Measurements from ENCODE around the gene TOX4. TPM values are rescaled to one million over a fixed set of nuclear protein-coding genes. Genes with fewer than 3 reads are reported as not detected.
A peak's percentile ranks its signal among the peaks of the same experiment; 100 is the strongest.

Gene TOX4
- total RNA-seq, 4 donors from 2014 or later, result 19.4 to 78.0 (median 59.0) TPM

GRCh38 chr14:21523203-21523602 is 46.2 kb downstream of the TOX4 start:
- H3K27me3 ChIP-seq, result no peaks in the 10 kb centered on the region
- no peak overlapping the region for H3K4me3 ChIP-seq
- no peaks in the 10 kb centered on the region for H3K36me3 ChIP-seq
- H3K27ac ChIP-seq, result no peak overlapping the region
- H3K9me3 ChIP-seq, result no peaks in the 10 kb centered on the region
- H3K4me1 ChIP-seq, result no peaks in the 10 kb centered on the region
- DNase-seq, result no peak
- intact Hi-C loops (cut with DNase I; ENCODE audit: low total_unique reads), result no loop called here
- TF ChIP-seq CTCF (IDR thresholded peaks at IDR 0.05) (no peak), POLR2A (IDR thresholded peaks at IDR 0.05) (no peak)

GRCh38 chr14:21524575-21525490 is 47.8 kb downstream of the TOX4 start:
- Histone ChIP-seq H3K36me3 (no peaks in the 10 kb centered on the region), H3K27ac (peak overlapping the region; percentile 88 to 92), H3K27me3 (no peaks in the 10 kb centered on the region), H3K4me3 (peak overlapping the region in 1 of 2 donors; percentile 67), H3K4me1 (no peaks in the 10 kb centered on the region), H3K9me3 (no peaks in the 10 kb centered on the region)
- no peak for TF ChIP-seq CTCF (IDR thresholded peaks at IDR 0.05)
- TF ChIP-seq POLR2A (IDR thresholded peaks at IDR 0.05), result no peak
- intact Hi-C loops (cut with DNase I; ENCODE audit: low total_unique reads), result no loop called here
- no peak for DNase-seq

GRCh38 chr14:21525571-21525961 is 48.6 kb downstream of the TOX4 start:
- H3K27ac ChIP-seq, result peak overlapping the region; percentile 88 to 92
- peak; percentile 40 to 55 for DNase-seq
- H3K36me3 ChIP-seq, result no peaks in the 10 kb centered on the region
- H3K9me3 ChIP-seq, result no peaks in the 10 kb centered on the region
- H3K4me1 ChIP-seq, result no peaks in the 10 kb centered on the region
- H3K4me3 ChIP-seq, result peak overlapping the region; percentile 67 to 99
- intact Hi-C loops (cut with DNase I; ENCODE audit: low total_unique reads), result no loop called here
- H3K27me3 ChIP-seq, result no peaks in the 10 kb centered on the region
- TF ChIP-seq POLR2A (IDR thresholded peaks at IDR 0.05) (no peak), CTCF (IDR thresholded peaks at IDR 0.05) (no peak)

GRCh38 chr14:21525962-21526671 is 49.1 kb downstream of the TOX4 start, which contains the start of gene SALL2:
Gene SALL2, minus strand, starts transcription at chr14:21526346. Its CDS starts 219 bp downstream, at chr14:21526127.
- intact Hi-C loops (cut with DNase I; ENCODE audit: low total_unique reads), result no loop called here
- DNase-seq, result peak; percentile 84 to 88
- peak within 1 kb of the TSS; percentile 88 to 92 for H3K27ac ChIP-seq

More at GRCh38 chr14:21525962-21526671, 49.1 kb downstream of the TOX4 start, which contains the start of gene SALL2:
- no peaks in the 10 kb centered on the region for H3K36me3 ChIP-seq
- no peaks in the 10 kb centered on the region for H3K4me1 ChIP-seq
- no peaks in the 10 kb centered on the region for H3K27me3 ChIP-seq
- no peaks in the 10 kb centered on the region for H3K9me3 ChIP-seq
- peak within 1 kb of the TSS; percentile 67 to 99 for H3K4me3 ChIP-seq
- TF ChIP-seq POLR2A (IDR thresholded peaks at IDR 0.05) (peak in 1 of 2 donors; percentile 30), CTCF (IDR thresholded peaks at IDR 0.05) (no peak)
